GM23338 (cell line): Measurements from ENCODE around the gene TRPC4.
A peak's percentile ranks its signal among the peaks of the same experiment; 100 is the strongest.

Experiments
- CREB1 ChIP-seq: fragments of 250-450 bp; sonication (Bioruptor Pico); IDR thresholded peaks from 2 replicates; pipeline ENCODE4 v1.5.0; 2020; ENCODE audit warnings: low read depth, mild to moderate bottlenecking, moderate library complexity
- CTCF ChIP-seq, 2 experiments: fragments of 200-600 bp in 1 of 2; sonication (generic) in 1 of 2; conservative IDR thresholded peaks; 2 replicates each; pipeline versions ENCODE4 v1.5.1 to v1.6.1; 2016 to 2017; ENCODE audit warnings: antibody characterized with exemption in 2 of 2, low read depth in 2 of 2, mild to moderate bottlenecking in 2 of 2, moderate library complexity in 1 of 2
- ETS1 ChIP-seq: IDR thresholded peaks from 2 replicates; pipeline ENCODE4 v1.6.1; 2016; ENCODE audit warnings: antibody characterized with exemption
- EZH2 ChIP-seq: fragments of 200-600 bp; sonication (generic); IDR thresholded peaks from one replicate; pipeline ENCODE4 v1.8.0; 2017; ENCODE audit warnings: antibody characterized with exemption, mild to moderate bottlenecking, low read depth; ENCODE audit not compliant: unreplicated experiment
- EZH2phosphoT487 ChIP-seq: fragments of 200-600 bp; sonication (generic); IDR thresholded peaks from one replicate; pipeline ENCODE4 v1.8.1; 2018; ENCODE audit warnings: antibody characterized with exemption; ENCODE audit not compliant: unreplicated experiment
- JUNB ChIP-seq: IDR thresholded peaks from one replicate; pipeline ENCODE4 v1.6.1; 2016; ENCODE audit warnings: antibody characterized with exemption; ENCODE audit not compliant: unreplicated experiment
- POLR2AphosphoS5 ChIP-seq: IDR thresholded peaks from 2 replicates; pipeline ENCODE4 v1.6.1; 2016; ENCODE audit warnings: antibody characterized with exemption, low read depth
- ZNF462 ChIP-seq: fragments of 250-450 bp; sonication (Bioruptor Pico); IDR thresholded peaks from 2 replicates; pipeline ENCODE4 v1.5.0; 2020; ENCODE audit warnings: mild to moderate bottlenecking, moderate library complexity
- TF ChIP-seq, protein P1 (sequence below): IDR thresholded peaks from one replicate; pipeline ENCODE4 v1.6.1; 2018; ENCODE audit warnings: antibody characterized with exemption; ENCODE audit not compliant: unreplicated experiment

DNA sequence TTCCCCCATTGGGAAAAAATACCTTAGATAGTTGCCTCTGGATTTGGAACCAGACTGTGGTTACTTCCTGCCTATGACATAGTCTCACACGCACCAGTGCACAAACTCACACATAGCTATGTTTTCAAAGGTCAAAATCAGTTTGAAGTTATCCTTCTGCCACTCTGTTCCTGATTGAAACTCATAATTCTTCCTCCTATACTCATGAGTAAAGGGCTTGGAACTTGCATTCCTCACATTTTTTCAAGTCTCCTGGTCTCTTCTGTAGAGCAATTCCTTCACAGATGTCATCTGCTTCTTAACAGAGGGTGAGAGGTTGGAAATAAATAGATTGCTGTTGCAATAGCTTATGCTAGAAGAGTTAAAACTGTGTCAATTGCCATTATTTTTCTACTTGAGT, 252.4 kb downstream of the TRPC4 start:
- TF ChIP-seq POLR2AphosphoS5 (no peak), CREB1 (no peak), EZH2 (no peak), CTCF (conservative IDR thresholded peaks at IDR 0.05; ENCODE audit: low read depth in 2 of 2) (no peak), ZNF462 (CRISPR knock-in tag) (peak; percentile 70), JUNB (no peak), ETS1 (no peak), EZH2phosphoT487 (no peak)
- TF ChIP-seq, protein P1, sequence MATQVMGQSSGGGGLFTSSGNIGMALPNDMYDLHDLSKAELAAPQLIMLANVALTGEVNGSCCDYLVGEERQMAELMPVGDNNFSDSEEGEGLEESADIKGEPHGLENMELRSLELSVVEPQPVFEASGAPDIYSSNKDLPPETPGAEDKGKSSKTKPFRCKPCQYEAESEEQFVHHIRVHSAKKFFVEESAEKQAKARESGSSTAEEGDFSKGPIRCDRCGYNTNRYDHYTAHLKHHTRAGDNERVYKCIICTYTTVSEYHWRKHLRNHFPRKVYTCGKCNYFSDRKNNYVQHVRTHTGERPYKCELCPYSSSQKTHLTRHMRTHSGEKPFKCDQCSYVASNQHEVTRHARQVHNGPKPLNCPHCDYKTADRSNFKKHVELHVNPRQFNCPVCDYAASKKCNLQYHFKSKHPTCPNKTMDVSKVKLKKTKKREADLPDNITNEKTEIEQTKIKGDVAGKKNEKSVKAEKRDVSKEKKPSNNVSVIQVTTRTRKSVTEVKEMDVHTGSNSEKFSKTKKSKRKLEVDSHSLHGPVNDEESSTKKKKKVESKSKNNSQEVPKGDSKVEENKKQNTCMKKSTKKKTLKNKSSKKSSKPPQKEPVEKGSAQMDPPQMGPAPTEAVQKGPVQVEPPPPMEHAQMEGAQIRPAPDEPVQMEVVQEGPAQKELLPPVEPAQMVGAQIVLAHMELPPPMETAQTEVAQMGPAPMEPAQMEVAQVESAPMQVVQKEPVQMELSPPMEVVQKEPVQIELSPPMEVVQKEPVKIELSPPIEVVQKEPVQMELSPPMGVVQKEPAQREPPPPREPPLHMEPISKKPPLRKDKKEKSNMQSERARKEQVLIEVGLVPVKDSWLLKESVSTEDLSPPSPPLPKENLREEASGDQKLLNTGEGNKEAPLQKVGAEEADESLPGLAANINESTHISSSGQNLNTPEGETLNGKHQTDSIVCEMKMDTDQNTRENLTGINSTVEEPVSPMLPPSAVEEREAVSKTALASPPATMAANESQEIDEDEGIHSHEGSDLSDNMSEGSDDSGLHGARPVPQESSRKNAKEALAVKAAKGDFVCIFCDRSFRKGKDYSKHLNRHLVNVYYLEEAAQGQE: no peak
